ENCODE results near the gene HS3ST2.
"Not testable (repeated sequence)": the region's sequence is repeated elsewhere in the genome, so short reads cannot be mapped to it uniquely, and the experiment has no call there.

The HS3ST2 gene

GRCh38 chr16:22813223-22813947, 577 bp upstream of the HS3ST2 start:
- peak; percentile 8 to 17 for DNase-seq (ENCODE audit: extremely low read depth in 1 of 2, low read depth in 1 of 2)

DNA sequence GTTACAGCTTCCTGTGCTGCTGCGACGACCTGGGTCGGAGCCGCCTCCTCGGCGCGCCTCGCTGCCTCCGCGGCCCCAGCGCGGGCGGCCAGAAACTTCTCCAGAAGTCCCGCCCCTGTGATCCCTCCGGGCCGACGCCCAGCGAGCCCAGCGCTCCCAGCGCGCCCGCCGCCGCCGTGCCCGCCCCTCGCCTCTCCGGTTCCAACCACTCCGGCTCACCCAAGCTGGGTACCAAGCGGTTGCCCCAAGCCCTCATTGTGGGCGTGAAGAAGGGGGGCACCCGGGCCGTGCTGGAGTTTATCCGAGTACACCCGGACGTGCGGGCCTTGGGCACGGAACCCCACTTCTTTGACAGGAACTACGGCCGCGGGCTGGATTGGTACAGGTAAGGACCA, 746 bp downstream of the HS3ST2 start:
- no peak for DNase-seq (ENCODE audit: extremely low read depth in 1 of 2, low read depth in 1 of 2)

DNA sequence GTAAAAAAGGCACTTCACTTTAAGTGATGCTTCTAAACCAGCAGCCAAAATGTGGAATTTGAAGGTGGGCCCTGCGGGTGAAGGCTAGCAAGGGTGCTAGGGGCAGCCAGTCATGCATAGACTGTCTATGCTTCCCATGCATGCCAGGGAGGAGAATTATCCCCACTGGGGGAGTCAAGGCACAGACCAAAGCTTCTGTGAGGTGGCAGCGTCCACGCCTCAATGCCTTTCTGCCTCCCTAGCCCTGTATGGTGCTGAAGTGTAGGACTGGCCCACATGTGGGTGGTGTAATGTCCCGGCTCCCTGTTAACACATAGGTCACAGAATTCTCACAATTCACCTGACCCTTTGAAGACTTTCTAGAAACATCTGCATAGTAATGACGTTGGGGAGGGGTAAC, 1.9 kb downstream of the HS3ST2 start:
- DNase-seq (ENCODE audit: extremely low read depth in 1 of 2, low read depth in 1 of 2) = no peak

DNA sequence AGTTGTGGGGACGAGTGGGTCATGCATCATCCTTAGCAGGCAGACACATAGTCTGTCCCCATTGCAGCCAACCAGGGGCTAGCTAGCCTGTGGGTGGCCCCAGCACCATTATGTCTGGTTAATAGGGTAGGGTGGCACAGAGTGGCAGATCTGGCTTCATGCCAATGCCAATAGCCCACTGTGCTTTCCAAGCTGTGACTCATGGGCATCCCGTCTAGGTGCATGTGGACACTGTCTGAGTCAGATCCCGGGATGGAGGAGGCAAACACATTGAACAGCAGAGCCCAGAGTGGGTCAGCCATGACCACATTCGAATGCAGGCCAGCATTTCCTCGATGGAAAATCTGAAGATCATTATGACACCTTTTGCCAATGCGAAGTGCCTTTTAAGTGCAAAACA, 2.5 kb downstream of the HS3ST2 start:
- no peak for DNase-seq (ENCODE audit: extremely low read depth in 1 of 2, low read depth in 1 of 2)

- DNase-seq (ENCODE audit: extremely low read depth in 1 of 2, low read depth in 1 of 2) = not testable (repeated sequence)
Measured at GRCh38 chr16:22818736-22819135, 4.8 kb downstream of the HS3ST2 start.

GRCh38 chr16:22838681-22839080, 24.7 kb downstream of the HS3ST2 start:
- DNase-seq (ENCODE audit: extremely low read depth in 1 of 2, low read depth in 1 of 2) = no peak

DNA sequence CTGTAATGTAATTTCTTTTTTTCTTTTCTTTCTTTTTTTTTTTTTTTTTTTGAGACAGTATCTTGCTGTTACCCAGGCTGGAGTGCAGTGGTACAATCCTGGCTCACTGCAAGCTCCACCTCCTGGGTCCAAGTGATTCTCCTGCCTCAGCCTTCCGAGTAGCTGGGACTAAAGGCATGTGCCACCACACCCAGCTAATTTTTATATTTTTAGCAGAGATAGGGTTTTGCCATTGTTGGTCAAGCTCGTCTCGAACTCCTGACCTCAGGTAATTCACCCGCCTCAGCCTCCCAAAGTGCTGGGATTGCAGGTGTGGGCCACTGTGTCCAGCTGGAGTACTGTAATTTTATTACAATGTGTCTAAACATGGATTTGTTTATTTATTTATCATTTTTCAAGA, 28.1 kb downstream of the HS3ST2 start:
- not testable (repeated sequence) for DNase-seq (ENCODE audit: extremely low read depth in 1 of 2, low read depth in 1 of 2)

GRCh38 chr16:22843122-22843521, 29.2 kb downstream of the HS3ST2 start:
- DNase-seq (ENCODE audit: extremely low read depth in 1 of 2, low read depth in 1 of 2) = no peak

- no peak for DNase-seq (ENCODE audit: extremely low read depth in 1 of 2, low read depth in 1 of 2)
Measured at GRCh38 chr16:22843856-22844255, 29.9 kb downstream of the HS3ST2 start.

DNA sequence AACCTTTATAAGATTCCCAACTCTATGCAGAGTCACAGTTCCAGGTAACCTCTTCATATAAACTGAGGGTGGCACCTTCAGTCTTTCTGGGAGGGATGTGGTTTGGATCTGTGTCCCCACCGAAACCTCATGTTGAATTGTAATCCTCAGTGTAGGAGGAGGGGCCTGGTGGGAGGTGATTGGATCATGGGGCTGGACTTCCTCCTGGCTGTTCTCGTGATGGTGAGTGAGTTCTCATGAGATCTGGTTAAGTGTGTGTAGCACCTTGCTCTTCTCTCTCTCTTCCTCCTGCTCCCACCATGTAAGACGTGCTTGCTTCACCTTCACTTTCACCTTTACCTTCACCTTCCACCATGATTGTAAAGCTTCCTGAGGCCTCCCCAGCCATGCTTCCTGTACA, 30.5 kb downstream of the HS3ST2 start:
- DNase-seq (ENCODE audit: extremely low read depth in 1 of 2, low read depth in 1 of 2) = no peak

- no peak for DNase-seq (ENCODE audit: extremely low read depth in 1 of 2, low read depth in 1 of 2)
Measured at GRCh38 chr16:22847100-22847499, 33.1 kb downstream of the HS3ST2 start.

- no peak for DNase-seq (ENCODE audit: extremely low read depth in 1 of 2, low read depth in 1 of 2)
Measured at GRCh38 chr16:22847690-22848089, 33.7 kb downstream of the HS3ST2 start.

GRCh38 chr16:22848451-22848850, 34.5 kb downstream of the HS3ST2 start:
- DNase-seq (ENCODE audit: extremely low read depth in 1 of 2, low read depth in 1 of 2) = no peak

- DNase-seq (ENCODE audit: extremely low read depth in 1 of 2, low read depth in 1 of 2) = no peak
Measured at GRCh38 chr16:22849517-22849916, 35.6 kb downstream of the HS3ST2 start.

- no peak for DNase-seq (ENCODE audit: extremely low read depth in 1 of 2, low read depth in 1 of 2)
Measured at GRCh38 chr16:22855231-22855630, 41.3 kb downstream of the HS3ST2 start.

GRCh38 chr16:22857296-22858025, 43.5 kb downstream of the HS3ST2 start:
- DNase-seq (ENCODE audit: extremely low read depth in 1 of 2, low read depth in 1 of 2) = no peak

DNA sequence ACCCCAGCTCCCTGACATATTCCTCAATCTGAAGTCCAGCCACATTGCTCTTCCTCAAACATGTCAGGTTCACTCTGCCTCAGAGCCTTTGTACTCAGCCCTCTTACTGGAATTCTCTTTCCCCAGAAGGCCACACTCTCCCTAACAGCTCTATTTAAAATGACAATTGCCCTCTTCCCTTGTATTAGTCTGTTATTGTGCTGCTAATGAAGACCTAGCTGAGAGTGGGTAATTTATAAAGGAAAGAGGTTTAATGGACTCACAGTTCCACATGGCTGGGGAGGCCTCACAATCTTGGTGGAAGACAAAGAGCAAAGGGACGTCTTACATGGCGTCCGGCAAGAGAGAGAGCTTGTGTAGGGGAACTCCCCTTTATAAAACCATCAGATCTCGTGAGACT, 46.0 kb downstream of the HS3ST2 start:
- no peak for DNase-seq (ENCODE audit: extremely low read depth in 1 of 2, low read depth in 1 of 2)

GRCh38 chr16:22861580-22861979, 47.6 kb downstream of the HS3ST2 start:
- DNase-seq (ENCODE audit: extremely low read depth in 1 of 2, low read depth in 1 of 2) = no peak

DNA sequence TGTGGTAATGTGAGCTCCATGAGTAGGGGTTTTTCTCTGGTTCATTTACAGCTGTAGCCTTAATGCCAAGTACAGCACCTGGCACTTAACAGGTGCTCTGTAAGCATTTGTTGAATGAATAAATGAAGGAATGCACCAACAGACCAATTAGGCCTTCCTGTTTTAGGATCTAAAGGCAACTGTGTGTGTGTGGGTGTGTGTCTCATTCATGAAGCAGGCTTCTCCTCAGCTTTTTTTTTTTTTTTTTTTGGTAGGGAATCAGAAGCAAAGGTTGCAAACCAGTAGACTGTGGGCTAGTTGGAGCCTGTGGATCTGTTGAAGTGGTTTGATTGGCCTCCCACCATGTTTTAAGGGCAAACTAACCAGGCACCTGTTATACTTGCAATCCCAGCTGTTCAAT, 48.1 kb downstream of the HS3ST2 start:
- DNase-seq (ENCODE audit: extremely low read depth in 1 of 2, low read depth in 1 of 2) = no peak

GRCh38 chr16:22864375-22864774, 50.4 kb downstream of the HS3ST2 start:
- no peak for DNase-seq (ENCODE audit: extremely low read depth in 1 of 2, low read depth in 1 of 2)

DNA sequence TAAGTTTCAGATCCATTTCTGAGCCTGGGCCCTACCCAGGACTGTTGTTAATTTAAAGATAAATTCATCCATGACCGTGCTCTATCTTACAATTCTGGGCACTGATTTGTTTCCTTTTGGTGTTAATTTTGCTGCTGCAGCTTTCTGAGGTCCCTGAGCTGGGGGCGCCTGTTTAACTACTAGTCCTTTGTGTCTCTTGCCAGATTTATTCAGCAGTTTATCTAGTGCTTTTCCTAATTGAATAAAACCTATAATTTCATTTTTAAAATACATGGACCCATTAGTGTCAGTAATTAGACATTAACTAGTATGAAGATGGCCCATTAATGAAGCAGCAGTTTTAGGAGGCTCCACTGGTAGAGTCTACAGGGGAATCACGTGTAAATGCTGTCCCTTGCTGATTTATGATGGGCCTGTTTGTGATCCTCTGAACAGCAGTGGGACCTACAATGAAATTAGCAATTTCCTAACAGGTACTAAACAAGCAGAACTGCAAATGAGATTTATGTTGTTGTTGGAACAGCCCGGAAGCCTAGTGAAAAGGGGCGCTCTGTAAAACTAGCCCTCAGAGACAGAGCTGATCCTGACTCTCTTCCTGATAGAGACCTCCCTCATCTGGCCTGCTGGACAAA, 54.7 kb downstream of the HS3ST2 start:
- DNase-seq (ENCODE audit: extremely low read depth in 1 of 2, low read depth in 1 of 2) = no peak

GRCh38 chr16:22871861-22872260, 57.9 kb downstream of the HS3ST2 start:
- DNase-seq (ENCODE audit: extremely low read depth in 1 of 2, low read depth in 1 of 2) = no peak

Measured in stimulated activated CD8-positive, alpha-beta memory T cell treated with anti-CD3 and anti-CD28 coated beads, Interleukin-7, amount 100 ng/mL, for 48 hours (primary cell).